ENCODE results near the gene AP1M2.
"Not testable (repeated sequence)": the region's sequence is repeated elsewhere in the genome, so short reads cannot be mapped to it uniquely, and the experiment has no call there.

Gene AP1M2

GRCh38 chr19:10551698-10552301 is 35.3 kb downstream of the AP1M2 start:
- peak; percentile 34 for DNase-seq (ENCODE audit: low spot score)
- no peak for TF ChIP-seq CTCF (IDR thresholded peaks at IDR 0.05; ENCODE audit: extremely low read depth, missing control alignments)

DNA sequence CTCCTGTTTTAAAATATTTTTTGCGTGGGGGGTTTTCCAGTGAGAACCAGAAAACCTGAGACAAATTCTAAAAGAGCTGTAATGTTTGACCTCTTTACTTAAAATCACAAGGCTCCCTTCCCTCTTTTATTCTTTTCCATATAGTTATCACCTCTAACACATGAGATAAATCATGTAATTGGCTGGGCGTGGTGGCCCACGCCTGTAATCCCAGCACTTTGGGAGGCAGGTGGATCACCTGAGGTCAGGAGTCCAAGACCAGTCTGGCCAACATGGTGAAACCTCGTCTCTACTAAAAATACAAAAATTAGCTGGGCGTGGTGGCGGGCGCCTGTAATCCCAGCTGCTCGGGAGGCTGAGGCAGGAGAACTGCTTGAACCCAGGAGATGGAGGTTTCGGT is 36.1 kb downstream of the AP1M2 start:
- not testable (repeated sequence) for DNase-seq (ENCODE audit: low spot score)

GRCh38 chr19:10550336-10550735 is 36.8 kb downstream of the AP1M2 start:
- DNase-seq (ENCODE audit: low spot score): peak; percentile 17
- no peak for TF ChIP-seq CTCF (IDR thresholded peaks at IDR 0.05; ENCODE audit: extremely low read depth, missing control alignments)

DNA sequence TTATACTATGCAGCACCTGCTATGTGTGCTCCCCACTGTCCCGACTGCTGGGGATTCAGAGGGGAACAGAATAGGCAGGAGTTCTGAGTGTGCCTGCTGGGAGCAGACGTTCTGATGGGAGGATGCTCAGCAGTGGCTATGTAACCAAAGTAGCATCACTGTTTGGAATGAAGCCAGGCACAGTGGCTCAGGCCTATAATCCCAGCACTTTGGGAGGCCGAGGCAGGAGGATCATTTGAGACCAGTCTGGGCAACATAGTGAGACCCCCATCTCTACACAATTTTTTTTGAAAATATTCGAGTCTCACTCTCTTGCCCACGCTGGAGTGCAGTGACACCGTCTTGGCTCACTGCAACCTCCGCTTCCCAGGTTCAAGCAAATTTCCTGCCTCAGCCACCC is 37.4 kb downstream of the AP1M2 start:
- TF ChIP-seq CTCF (IDR thresholded peaks at IDR 0.05; ENCODE audit: extremely low read depth, missing control alignments): no peak
- DNase-seq (ENCODE audit: low spot score): no peak

GRCh38 chr19:10548746-10549276 is 38.3 kb downstream of the AP1M2 start:
- DNase-seq (ENCODE audit: low spot score): no peak
- no peak for TF ChIP-seq CTCF (IDR thresholded peaks at IDR 0.05; ENCODE audit: extremely low read depth, missing control alignments)

DNA sequence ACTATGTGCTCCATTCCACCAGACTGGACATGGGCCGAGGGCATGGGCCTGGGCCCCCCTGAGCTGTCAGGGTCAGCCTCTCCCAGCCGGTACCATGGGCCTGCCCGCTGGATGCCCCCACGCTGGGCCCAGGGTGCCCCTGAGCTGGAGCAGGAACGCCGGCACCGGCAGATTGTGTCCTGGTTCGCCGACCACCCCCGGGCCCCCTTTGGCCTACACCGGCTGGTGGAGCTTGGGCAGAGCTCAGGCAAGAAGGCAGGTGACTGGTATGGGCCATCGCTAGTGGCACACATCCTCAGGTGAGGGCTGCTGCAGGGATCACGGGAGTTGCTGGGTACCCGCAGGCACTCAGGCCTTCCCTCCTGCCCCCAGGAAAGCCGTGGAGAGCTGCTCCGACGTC is 40.3 kb downstream of the AP1M2 start:
- DNase-seq (ENCODE audit: low spot score): no peak
- TF ChIP-seq CTCF (IDR thresholded peaks at IDR 0.05; ENCODE audit: extremely low read depth, missing control alignments): no peak

- TF ChIP-seq CTCF (IDR thresholded peaks at IDR 0.05; ENCODE audit: extremely low read depth, missing control alignments): no peak
- no peak for DNase-seq (ENCODE audit: low spot score)
Observed at GRCh38 chr19:10544753-10545251, 42.3 kb downstream of the AP1M2 start.

- DNase-seq (ENCODE audit: low spot score): peak; percentile 58
- no peak for TF ChIP-seq CTCF (IDR thresholded peaks at IDR 0.05; ENCODE audit: extremely low read depth, missing control alignments)
Observed at GRCh38 chr19:10544242-10544752, 42.8 kb downstream of the AP1M2 start.
